GM10847 (cell line): ENCODE measurements around the gene CCDC12.

Experiments
- POLR2A ChIP-seq: IDR thresholded peaks from 2 replicates; pipeline ENCODE4 v1.6.1; 2011; ENCODE audit not compliant: insufficient read length; ENCODE audit errors: extremely low read depth

Gene CCDC12

DNA sequence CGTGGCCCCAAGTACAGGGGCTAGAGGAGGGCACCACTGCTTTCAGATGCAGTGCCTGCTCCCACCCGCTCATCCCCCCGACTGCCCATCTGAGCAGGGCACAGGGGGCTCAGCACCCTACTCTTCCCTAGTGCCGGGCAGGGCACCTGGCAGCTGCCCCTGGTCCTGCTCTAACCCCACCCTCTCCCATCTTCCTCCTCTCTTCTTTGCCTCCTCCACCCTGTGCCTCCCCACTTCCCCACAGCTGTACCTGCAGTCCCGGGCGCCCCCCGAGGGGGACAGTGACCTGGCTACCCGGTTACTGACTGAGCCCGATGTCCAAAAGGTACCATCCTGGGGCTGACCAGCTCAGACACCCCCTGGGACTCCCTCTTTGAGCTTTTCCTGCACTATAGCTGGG lies 15.7 kb upstream of the CCDC12 start:
- TF ChIP-seq POLR2A, result no peak

DNA sequence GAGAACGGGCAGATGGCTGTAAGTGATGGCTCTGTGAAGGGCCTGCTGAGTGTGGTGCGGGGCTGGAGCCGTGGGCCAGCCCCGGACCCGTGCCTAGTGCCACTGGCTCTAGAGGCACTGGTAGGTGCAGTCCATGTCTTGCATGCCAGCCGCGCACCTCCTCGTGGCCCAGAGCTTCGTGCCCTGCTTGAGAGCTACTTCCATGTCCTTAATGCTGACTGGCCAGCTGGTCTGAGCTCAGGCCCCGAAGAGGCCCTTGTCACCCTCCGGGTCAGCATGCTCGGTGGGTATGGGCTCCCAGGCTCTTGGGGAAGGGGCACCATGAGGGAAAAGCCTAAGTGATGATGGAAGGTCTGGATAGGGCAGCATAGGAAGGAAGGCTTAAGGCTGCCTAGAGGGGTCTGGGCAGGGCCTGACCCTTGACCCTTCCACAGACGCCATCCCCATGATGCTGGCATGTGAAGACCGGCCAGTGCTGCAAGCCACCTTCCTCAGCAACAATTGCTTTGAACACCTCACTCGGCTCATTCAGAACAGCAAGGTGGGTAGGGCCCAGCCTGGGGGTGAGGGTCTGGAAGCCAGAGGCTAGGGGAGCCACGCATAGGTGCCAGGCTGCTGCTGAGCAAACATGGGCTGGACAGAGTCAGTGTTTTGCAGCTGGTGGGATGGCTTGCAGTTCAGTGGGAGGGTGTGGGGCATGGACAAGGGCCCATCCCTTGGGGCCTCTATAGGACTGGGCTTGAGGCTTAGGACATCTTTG lies 15.0 kb upstream of the CCDC12 start:
- TF ChIP-seq POLR2A, result no peak

DNA sequence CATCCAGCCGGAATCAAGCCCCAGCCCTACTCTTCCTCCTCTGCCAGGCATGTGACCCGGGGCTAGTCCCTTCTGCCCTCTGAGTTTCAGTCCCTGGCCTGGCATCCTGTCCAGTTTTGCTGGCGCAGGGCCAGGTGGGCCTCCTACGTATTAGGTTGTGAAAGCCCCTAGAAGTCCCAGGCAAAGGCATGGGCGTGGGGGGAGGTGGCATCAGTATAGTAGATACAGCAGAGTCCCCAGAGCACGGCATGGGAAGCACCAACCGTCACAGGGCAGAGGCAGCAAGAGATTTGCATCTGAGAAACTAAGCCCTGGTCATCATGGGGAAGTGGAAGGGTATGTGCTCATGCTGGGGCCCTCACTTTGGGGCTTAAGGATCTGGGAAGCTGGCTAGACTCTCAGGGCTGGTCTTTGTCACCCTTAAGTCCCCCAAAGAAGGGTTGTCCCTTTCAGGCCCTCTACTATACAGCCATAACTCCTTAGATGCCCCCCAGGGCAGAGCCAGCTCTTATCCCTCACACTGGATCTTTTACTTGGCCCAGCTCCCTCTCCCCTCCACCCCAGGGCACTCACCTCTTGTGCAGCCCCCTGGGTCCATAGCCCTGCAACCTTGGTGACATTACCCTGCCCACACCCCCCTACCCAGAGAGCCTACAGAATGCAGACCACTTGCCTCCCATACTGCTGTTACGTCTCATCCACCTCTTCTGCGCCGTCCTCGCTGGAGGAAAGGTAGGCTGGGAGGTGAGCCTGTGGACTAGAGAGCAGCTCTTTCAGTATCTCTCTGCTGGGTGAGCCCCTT lies 14.2 kb upstream of the CCDC12 start:
- no peak for TF ChIP-seq POLR2A

DNA sequence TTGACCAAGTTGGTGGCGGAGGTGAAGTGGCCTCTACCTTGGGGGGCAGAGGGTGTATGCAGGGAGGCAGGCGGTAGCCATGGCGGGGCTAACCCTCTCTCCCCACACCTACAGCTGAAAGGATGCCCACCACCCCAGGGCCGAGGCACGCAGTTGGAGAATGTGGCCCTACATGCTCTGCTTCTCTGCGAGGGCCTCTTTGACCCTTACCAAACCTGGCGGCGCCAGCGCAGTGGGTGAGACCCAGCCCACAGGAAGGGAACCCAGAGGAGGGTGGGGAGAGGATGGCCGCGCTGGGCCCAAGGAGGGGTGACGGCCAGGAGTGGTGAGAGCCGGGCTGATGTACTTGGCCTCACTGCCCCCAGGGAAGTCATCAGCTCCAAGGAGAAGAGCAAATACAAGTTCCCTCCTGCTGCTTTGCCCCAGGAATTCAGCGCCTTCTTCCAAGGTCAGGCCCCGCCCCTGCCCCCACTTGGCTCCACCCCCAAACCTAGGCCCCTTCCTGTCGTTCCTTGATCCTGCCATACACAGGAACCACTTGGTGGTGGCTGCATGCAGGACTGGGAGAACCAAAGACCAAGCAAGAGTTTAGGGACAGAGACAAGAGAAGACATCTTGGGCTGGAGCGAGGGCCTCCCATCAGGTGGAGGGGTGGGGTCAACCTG lies 12.7 kb upstream of the CCDC12 start:
- no peak for TF ChIP-seq POLR2A

DNA sequence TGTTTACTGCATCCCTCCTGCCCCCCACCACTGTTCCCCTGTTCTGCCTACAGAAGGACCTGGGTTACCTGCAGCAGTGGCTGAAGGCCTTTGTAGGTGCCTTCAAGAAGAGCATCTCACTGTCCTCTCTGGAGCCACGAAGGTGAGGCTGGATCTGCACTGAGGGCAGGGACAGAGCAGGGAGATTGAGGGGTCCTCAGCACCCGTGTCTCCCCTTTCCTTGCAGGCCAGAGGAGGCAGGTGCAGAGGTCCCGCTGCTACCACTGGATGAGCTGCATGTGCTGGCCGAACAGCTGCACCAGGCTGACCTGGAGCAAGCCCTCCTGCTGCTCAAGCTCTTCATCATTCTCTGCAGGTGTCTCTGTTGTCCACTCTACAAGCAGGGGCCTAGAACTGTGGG lies 12.1 kb upstream of the CCDC12 start:
- TF ChIP-seq POLR2A, result no peak

DNA sequence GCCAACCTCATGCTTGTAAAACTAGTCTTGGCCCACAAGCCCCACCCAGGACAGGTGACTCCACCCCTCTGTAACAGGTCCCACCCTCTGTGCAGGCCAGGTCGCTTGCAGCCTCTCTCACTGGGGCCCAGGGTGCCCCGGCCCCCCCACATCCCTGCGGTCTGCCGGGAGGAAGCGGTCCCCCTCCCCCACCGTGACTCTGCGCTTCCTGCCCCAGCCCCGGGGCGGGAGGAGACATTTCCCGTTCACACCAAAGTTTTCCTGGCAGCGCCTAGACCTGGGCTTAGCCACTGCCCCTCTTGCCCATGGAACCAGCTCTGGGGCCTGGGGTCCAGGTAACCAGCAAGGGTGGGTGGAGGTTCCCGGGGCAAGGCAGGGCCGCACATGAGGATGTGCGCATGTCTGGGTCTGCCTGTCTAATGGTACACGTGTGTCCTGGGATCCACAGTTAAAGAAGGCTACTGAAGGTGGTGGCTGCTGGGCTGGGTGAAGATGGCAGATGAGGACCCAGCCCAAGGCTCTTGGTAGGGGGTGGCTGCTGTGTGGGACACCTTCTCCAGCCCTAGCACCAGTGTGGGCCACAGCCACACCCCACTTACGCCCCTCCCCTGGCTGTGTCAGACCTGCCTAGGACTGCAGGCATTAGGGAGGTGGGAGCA lies 11.3 kb upstream of the CCDC12 start:
- no peak for TF ChIP-seq POLR2A

DNA sequence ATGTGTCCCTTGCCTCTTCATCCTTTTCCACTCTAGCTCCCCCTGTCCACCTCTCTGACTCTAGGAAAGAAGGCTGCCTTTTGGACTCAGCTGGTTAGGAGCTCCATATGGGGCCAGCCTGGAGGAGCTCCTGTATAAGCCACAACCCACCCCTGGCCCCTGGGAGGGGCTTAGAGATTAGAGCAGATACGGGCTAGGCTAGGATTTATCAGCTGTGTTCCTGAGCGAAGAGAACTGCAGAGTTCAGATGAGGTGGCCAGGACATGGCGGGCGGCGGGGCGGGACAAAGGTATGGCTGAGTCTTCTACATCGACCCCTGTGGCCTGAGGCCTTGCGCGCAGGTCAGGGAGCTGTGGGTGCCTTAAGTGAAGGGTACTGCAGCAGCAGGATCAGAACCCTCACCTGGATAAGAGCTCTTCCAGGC lies 10.8 kb upstream of the CCDC12 start:
- no peak for TF ChIP-seq POLR2A

DNA sequence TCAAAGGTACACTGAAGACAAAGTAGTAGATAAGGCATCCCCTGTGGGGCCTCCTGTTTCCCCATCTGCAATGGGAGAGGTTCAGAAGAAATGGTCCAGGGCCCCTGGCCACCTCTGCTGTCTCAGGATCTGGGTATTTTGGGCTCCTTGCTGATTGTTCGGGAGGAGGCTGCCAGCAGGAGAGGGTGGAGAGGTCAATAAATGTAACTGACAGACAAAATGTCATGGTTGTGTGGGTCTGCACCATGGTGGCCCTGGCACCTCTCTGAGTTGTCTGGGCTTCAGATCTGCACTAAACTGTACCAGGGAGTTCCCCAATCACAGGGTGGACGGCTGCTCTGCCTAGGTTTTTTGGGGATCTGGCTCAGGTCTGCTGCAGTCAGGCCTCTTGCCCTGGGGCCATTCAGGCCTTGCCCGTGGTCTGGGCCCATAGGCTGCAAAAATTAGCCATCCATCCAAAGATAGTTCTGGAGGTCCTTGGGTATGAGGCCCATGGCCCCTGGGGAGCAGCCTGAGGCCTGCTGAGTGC lies 10.3 kb upstream of the CCDC12 start:
- no peak for TF ChIP-seq POLR2A

DNA sequence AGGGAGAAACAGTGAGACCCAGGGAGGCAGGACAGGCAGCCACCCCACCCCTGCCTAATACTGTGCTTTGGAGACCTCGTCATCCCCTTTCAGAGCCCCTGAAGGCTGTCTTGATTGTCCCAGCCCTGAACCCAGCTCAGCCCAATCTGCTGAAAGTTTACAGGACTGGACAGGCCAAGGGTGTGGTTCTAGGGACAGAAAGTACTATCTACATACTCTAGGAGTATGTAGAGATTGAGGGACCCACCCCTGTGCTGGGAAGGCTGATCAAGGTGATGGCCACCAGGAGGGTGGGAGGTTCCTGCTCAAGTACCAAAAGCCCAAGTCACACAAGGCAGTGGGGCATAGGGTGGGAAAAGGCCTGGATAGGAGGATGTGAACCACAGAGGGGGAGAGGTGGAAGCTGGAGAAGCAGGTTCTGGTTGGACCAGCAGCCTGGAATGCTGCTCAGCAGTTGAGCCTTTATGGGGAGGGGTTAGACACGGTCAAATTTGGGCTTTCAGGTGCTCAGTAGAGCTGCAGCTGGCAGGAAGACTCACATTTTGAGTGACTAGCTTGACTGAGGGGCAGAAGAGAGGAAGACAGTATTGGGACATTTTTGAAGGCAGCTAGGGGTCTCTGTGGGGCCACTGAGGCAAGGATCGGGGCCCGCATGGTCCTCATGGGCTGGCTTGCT lies 9.6 kb upstream of the CCDC12 start:
- no peak for TF ChIP-seq POLR2A

DNA sequence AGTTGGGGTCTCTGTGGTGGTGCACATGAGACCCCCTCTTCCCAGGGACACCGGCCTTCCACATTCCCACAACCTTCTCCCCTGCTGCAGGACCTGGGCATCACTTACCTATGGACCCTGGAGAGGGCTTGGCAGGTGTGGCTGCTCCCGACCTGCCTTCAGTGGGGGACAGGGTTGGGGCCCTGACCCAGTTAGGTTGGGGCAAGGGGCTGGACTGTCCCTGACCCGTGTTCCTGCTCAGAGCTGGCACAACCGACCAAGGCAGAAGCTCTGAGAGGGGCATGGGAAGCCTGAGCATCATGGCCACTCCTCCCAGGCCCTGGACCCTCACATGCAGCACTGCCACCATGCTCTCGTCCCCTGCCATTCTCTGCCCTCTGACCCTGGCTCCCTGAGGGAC lies 9.0 kb upstream of the CCDC12 start:
- TF ChIP-seq POLR2A, result no peak

DNA sequence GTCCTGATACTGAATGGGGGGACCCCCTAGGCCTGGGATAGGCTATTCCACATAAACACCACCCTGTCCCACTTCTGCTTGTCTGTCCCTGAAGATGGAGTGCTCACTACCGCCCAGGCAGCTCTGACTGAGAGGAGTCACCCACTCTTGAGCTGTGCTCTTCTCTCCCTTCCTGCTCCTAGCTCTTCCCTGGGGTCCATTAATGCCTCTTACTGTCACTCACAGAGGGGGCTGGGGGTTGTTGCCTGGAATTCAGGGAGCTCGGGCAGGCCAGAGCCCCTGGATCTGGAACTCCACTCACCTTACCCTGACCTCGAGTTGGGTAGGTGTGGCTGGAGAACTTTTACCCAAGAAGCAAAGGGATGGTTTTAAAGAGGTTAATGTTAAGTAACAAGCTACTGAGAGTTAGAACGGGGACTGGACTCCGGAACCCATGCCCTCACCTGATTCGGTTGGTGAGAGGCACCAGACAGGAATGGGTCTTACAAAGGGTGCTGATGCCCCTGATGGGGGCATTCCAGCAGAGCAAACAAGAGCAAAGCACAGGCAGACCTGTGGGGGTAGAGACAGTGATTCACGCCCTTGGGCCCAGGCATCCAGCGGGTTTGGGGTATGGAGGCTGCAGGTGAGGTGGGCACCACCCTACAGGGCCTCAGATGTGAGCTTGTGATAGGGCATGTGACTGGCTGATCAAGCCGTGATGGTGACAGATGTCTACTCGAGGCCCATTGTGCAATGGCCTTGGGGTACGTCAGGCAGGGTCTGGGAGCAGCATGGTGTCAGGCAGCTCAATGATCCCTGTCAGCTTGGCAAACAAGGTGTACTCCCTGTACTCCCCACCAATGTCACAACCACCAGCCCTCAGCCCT lies 8.3 kb upstream of the CCDC12 start:
- no peak for TF ChIP-seq POLR2A

DNA sequence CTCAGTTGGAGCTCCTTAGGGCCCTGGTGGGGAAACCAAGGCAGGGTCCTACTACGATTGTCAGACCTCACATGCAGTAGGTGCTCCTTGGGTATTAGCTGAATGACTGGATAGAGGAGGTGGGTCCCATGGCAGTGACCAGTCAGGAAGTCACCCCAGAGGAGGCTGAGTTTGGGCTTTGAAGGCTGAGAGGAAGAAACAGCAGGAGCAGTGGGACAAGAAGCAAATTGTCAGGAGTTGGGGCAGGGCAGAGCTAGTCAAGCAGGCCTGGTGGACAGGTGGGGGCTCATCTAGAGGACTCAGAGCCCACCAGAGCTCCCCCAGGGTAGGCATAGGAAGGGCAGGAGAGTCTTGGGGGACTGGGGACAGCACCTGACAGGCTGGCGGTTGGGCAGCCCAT lies 6.0 kb upstream of the CCDC12 start:
- TF ChIP-seq POLR2A, result no peak

DNA sequence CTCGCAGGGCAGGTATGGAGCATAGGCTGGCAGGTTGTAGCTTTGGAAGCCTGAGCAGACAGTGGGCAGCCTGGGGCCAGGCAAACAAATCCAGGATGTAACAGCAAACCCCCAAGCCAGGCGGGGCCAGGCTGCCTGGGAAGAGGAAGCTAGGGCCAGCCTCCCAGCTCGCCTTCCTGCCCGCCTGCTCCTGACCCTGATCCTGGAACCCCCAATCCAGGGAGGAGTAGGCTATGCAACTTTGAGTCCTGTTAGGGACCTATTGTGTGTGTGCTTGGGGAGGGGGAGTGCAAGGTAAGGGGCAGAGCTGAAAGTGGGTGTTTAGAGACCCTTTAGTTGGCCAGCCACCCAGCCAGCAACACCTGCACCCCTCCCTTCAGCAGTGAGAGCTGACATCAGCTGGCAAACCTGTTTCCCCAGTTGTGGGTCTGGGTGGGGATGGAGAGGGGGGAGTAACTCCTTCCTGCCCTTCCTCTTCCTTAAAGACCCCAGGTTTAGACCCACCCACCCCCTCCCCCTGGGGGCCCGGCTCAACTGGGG lies 5.5 kb upstream of the CCDC12 start:
- TF ChIP-seq POLR2A, result no peak

DNA sequence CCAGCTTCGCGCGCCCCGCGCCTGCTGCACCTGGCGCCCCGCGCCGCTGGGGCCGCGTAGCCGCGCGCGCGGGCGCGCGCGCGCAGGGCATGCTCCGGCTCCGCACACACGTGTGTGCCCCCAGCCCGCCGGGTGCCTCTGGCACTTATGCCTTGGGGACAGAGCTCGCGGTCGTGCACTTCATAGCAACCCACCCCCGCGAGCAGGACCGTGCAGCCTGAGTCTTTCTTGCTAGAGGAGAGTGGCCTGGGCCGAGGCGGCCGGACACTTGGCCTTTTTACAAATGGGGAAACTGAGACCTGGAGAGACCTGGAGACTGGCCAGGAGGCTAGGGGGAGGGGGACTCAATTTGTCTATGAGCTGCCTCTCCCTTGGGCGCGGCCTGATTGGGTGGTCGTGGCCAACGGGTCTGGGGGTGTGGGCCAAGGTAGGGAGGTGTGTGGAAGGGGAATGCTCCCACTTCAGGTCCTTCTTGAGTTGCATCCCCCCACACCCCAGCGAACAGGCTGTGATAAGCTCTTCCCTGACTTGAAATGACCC lies 3.5 kb upstream of the CCDC12 start:
- no peak for TF ChIP-seq POLR2A
